OCI-LY1 (cell line): ENCODE results near the gene PRKCI.

Experiments
- H2AFZ ChIP-seq: fragments of 200-600 bp; sonication (generic), shearing (Covaris generic); 2 replicates; pipeline ENCODE4 v1.6.0; 2014; ENCODE audit warnings: antibody characterized with exemption, mild to moderate bottlenecking, low read length
- H3F3A ChIP-seq: fragments of 200-600 bp; sonication (generic), shearing (Covaris generic); 2 replicates; pipeline ENCODE4 v1.6.0; 2014; ENCODE audit warnings: mild to moderate bottlenecking, antibody characterized with exemption, low read length, moderate library complexity; ENCODE audit not compliant: insufficient read depth
- H3K27ac ChIP-seq: fragments of 200-600 bp; sonication (generic); 2 replicates; pipeline ENCODE4 v1.5.1; 2014; ENCODE audit warnings: low read length, mixed run types, mild to moderate bottlenecking, low read depth; ENCODE audit not compliant: poor library complexity, severe bottlenecking
- H3K27me3 ChIP-seq: fragments of 200-600 bp; sonication (generic); 2 replicates; pipeline ENCODE4 v1.6.0; 2014; ENCODE audit warnings: antibody characterized with exemption, mild to moderate bottlenecking, low read length, moderate library complexity; ENCODE audit not compliant: insufficient read depth
- H3K36me3 ChIP-seq: fragments of 200-600 bp; sonication (generic); 2 replicates; pipeline ENCODE4 v1.6.1; 2014; ENCODE audit warnings: mild to moderate bottlenecking, antibody characterized with exemption, low read length, moderate library complexity, mixed read lengths; ENCODE audit not compliant: insufficient read depth
- H3K4me1 ChIP-seq: fragments of 200-600 bp; sonication (generic); 2 replicates; pipeline ENCODE4 v1.5.1; 2014; ENCODE audit warnings: mild to moderate bottlenecking, low read length, moderate library complexity; ENCODE audit not compliant: insufficient read depth, severe bottlenecking
- H3K4me2 ChIP-seq: fragments of 200-600 bp; sonication (generic), shearing (Covaris generic); 2 replicates; pipeline ENCODE4 v1.6.1; 2014; ENCODE audit warnings: low read length
- H3K4me3 ChIP-seq: fragments of 200-600 bp; sonication (generic); 2 replicates; pipeline ENCODE4 v1.5.1; 2014; ENCODE audit warnings: low read length, low read depth, mild to moderate bottlenecking, mixed read lengths; ENCODE audit not compliant: poor library complexity, severe bottlenecking
- H3K79me2 ChIP-seq: fragments of 200-600 bp; shearing (Covaris generic); 2 replicates; pipeline ENCODE4 v1.6.1; 2016; ENCODE audit warnings: mixed run types, low read length, mixed read lengths; ENCODE audit not compliant: insufficient read depth
- H3K9ac ChIP-seq: fragments of 200-600 bp; sonication (generic), shearing (Covaris generic); 2 replicates; pipeline ENCODE4 v1.6.1; 2014; ENCODE audit warnings: mild to moderate bottlenecking, low read length, mixed read lengths
- H3K9me2 ChIP-seq: fragments of 200-600 bp; sonication (generic), shearing (Covaris generic); 2 replicates; pipeline ENCODE4 v1.6.1; 2014; ENCODE audit warnings: low read depth, mild to moderate bottlenecking, low read length, mixed read lengths
- H3K9me3 ChIP-seq: fragments of 200-600 bp; shearing (Covaris generic); 2 replicates; pipeline ENCODE4 v1.6.1; 2014; ENCODE audit warnings: low read length, mixed read lengths
- H4K20me1 ChIP-seq: fragments of 200-600 bp; sonication (generic), shearing (Covaris generic); 2 replicates; pipeline ENCODE4 v1.6.0; 2016; ENCODE audit warnings: mild to moderate bottlenecking, low read length; ENCODE audit not compliant: insufficient read depth
- CTCF ChIP-seq: fragments of 200-600 bp; sonication (generic), shearing (Covaris generic); IDR thresholded peaks from 2 replicates; pipeline ENCODE4 v1.5.1; 2017; ENCODE audit warnings: mild to moderate bottlenecking, antibody characterized with exemption, low read length, moderate library complexity, mixed read lengths
- EZH2 ChIP-seq: fragments of 200-600 bp; sonication (generic), shearing (Covaris generic); IDR thresholded peaks from 2 replicates; pipeline ENCODE4 v1.8.0; 2017; ENCODE audit warnings: borderline replicate concordance, mixed run types, mild to moderate bottlenecking, antibody characterized with exemption, low read length, moderate library complexity, mixed read lengths

PRKCI gene

GRCh38 chr3:170240142-170240541 is 17.9 kb downstream of the PRKCI start:
- Histone ChIP-seq H3K9me3 (no peaks in the 10 kb centered on the region), H2AFZ (no peak overlapping the region), H3F3A (no peaks in the 10 kb centered on the region), H3K27me3 (no peaks in the 10 kb centered on the region), H3K4me2 (no peak overlapping the region), H3K9me2 (no peaks in the 10 kb centered on the region), H4K20me1 (no peaks in the 10 kb centered on the region), H3K9ac (no peak overlapping the region), H3K4me3 (no peak overlapping the region), H3K4me1 (no peaks in the 10 kb centered on the region), H3K27ac (no peak overlapping the region), H3K36me3 (no peaks in the 10 kb centered on the region), H3K79me2 (no peaks in the 10 kb centered on the region)
- TF ChIP-seq CTCF, result no peak
- no peak for TF ChIP-seq EZH2

- H3K27me3 ChIP-seq, result no peaks in the 10 kb centered on the region
- H3K27ac ChIP-seq, result no peak overlapping the region
- no peaks in the 10 kb centered on the region for H3F3A ChIP-seq
- H4K20me1 ChIP-seq, result no peaks in the 10 kb centered on the region
- no peaks in the 10 kb centered on the region for H3K79me2 ChIP-seq
- no peaks in the 10 kb centered on the region for H3K9me3 ChIP-seq
- no peak for TF ChIP-seq EZH2
- TF ChIP-seq CTCF, result no peak
- H3K36me3 ChIP-seq, result no peaks in the 10 kb centered on the region
- H3K9ac ChIP-seq, result no peak overlapping the region
- no peak overlapping the region for H2AFZ ChIP-seq
- no peak overlapping the region for H3K4me2 ChIP-seq
- no peaks in the 10 kb centered on the region for H3K4me1 ChIP-seq
- no peak overlapping the region for H3K4me3 ChIP-seq
- H3K9me2 ChIP-seq, result no peaks in the 10 kb centered on the region
Measured at GRCh38 chr3:170240671-170241070, 18.4 kb downstream of the PRKCI start.

- H3K9me2 ChIP-seq, result no peaks in the 10 kb centered on the region
- H3K27ac ChIP-seq, result no peak overlapping the region
- H3K4me1 ChIP-seq, result peaks cover 15% of the 10 kb centered on the region
- no peaks in the 10 kb centered on the region for H3K27me3 ChIP-seq
- no peak overlapping the region for H3K9ac ChIP-seq
- H2AFZ ChIP-seq, result no peak overlapping the region
- no peak overlapping the region for H3K4me3 ChIP-seq
- H3K79me2 ChIP-seq, result no peaks in the 10 kb centered on the region
- no peak overlapping the region for H3K4me2 ChIP-seq
- TF ChIP-seq EZH2 (no peak), CTCF (no peak)
- no peaks in the 10 kb centered on the region for H3K36me3 ChIP-seq
- H4K20me1 ChIP-seq, result no peaks in the 10 kb centered on the region
- no peaks in the 10 kb centered on the region for H3K9me3 ChIP-seq
- no peaks in the 10 kb centered on the region for H3F3A ChIP-seq
Measured at GRCh38 chr3:170244576-170244975, 22.4 kb downstream of the PRKCI start.
